SK-N-SH (cell line): ENCODE results near the gene ALOX15. TPM values are rescaled to one million over a fixed set of nuclear protein-coding genes. Genes with fewer than 3 reads are reported as not detected.
"Not testable (repeated sequence)": the region's sequence is repeated elsewhere in the genome, so short reads cannot be mapped to it uniquely, and the experiment has no call there.

Experiments
- CTCF ChIA-PET: fragments of 300-600, 350-600 bp; formaldehyde crosslinking; extraction: SDS; loops from one replicate; lab custom pipeline; 2021; lab: Yijun Ruan, JAX
- POLR2A ChIA-PET: fragments of 350-600 bp; sonication (Branson Sonifier 250); formaldehyde crosslinking; extraction: SDS; loops from one replicate; lab custom pipeline; 2020; ENCODE audit warnings: antibody characterized with exemption, inconsistent platforms; lab: Yijun Ruan, JAX
- DNase-seq: peaks from one replicate; pipeline ENCODE4 v3.0.0; 2012
- H2AFZ ChIP-seq: fragments of 200-600 bp; sonication (generic); 2 replicates; pipeline ENCODE4 v1.8.1; 2016; ENCODE audit warnings: antibody characterized with exemption, mild to moderate bottlenecking, low read depth
- H3F3A ChIP-seq: fragments of 200-600 bp; sonication (generic); replicated peaks from 2 replicates; pipeline ENCODE3; 2016; ENCODE audit warnings: antibody characterized with exemption, mild to moderate bottlenecking; ENCODE audit not compliant: insufficient read depth
- H3K27ac ChIP-seq, 2 experiments: fragments of 200-500 bp in 1 of 2; fragments of 200-600 bp in 1 of 2; sonication (Bioruptor generic) in 1 of 2; sonication (generic), shearing (Covaris generic) in 1 of 2; 2 replicates each; pipeline versions ENCODE4 v1.5.1 to v1.6.1; 2014 to 2016; ENCODE audit warnings: low read depth in 2 of 2, inconsistent platforms in 1 of 2, low read length in 1 of 2, mild to moderate bottlenecking in 1 of 2, mixed read lengths in 1 of 2
- H3K27me3 ChIP-seq: fragments of 200-600 bp; sonication (generic), shearing (Covaris generic); 2 replicates; pipeline ENCODE4 v1.6.1; 2016; ENCODE audit warnings: mixed run types; ENCODE audit not compliant: insufficient read depth
- H3K36me3 ChIP-seq, 2 experiments: fragments of 200-500 bp in 1 of 2; fragments of 200-600 bp in 1 of 2; sonication (Bioruptor generic) in 1 of 2; sonication (generic) in 1 of 2; replicated peaks in 1 of 2; 2 replicates each; pipeline versions ENCODE3 to v1.5.1; 2014 to 2016; ENCODE audit warnings: low read length in 1 of 2, mild to moderate bottlenecking in 1 of 2; ENCODE audit not compliant: insufficient read depth in 2 of 2, control insufficient read depth in 1 of 2
- H3K4me1 ChIP-seq, 2 experiments: fragments of 200-500 bp in 1 of 2; fragments of 200-600 bp in 1 of 2; sonication (Bioruptor generic) in 1 of 2; sonication (generic), shearing (Covaris generic) in 1 of 2; 2 replicates each; pipeline versions ENCODE4 v1.5.1 to v1.6.1; 2014 to 2016; ENCODE audit warnings: low read depth in 1 of 2, low read length in 1 of 2, mixed run types in 1 of 2; ENCODE audit not compliant: insufficient read depth in 2 of 2, control insufficient read depth in 1 of 2
- H3K4me2 ChIP-seq: fragments of 200-600 bp; sonication (generic), shearing (Covaris generic); 2 replicates; pipeline ENCODE4 v1.6.1; 2017; ENCODE audit warnings: mixed run types
- H3K4me3 ChIP-seq, 2 experiments: fragments of 200-500 bp in 1 of 2; fragments of 200-600 bp in 1 of 2; sonication (Bioruptor generic) in 1 of 2; sonication (generic), shearing (Covaris generic) in 1 of 2; 2 replicates each; pipeline versions ENCODE4 v1.5.1 to v1.8.1; 2014 to 2016; ENCODE audit warnings: low read depth in 2 of 2, inconsistent platforms in 1 of 2, low read length in 1 of 2, mild to moderate bottlenecking in 1 of 2, mixed read lengths in 1 of 2, moderate library complexity in 1 of 2
- H3K79me2 ChIP-seq: fragments of 200-600 bp; sonication (generic); 2 replicates; pipeline ENCODE4 v1.8.1; 2017; ENCODE audit warnings: mild to moderate bottlenecking; ENCODE audit not compliant: insufficient read depth
- H3K9ac ChIP-seq: fragments of 200-600 bp; sonication (generic); 2 replicates; pipeline ENCODE4 v1.6.1; 2017; ENCODE audit warnings: mixed run types
- H3K9me2 ChIP-seq: fragments of 200-600 bp; sonication (generic); 2 replicates; pipeline ENCODE4 v1.6.1; 2017; ENCODE audit warnings: mixed run types
- H3K9me3 ChIP-seq: fragments of 200-600 bp; sonication (generic); 2 replicates; pipeline ENCODE4 v1.6.1; 2017; ENCODE audit warnings: mixed run types, mild to moderate bottlenecking, moderate library complexity
- H4K20me1 ChIP-seq: fragments of 200-600 bp; sonication (generic); 2 replicates; pipeline ENCODE4 v1.6.1; 2017; ENCODE audit warnings: mild to moderate bottlenecking, mixed run types; ENCODE audit not compliant: insufficient read depth
- CTCF ChIP-seq: fragments of 200-600 bp; sonication (generic); IDR thresholded peaks from 2 replicates; pipeline ENCODE4 v1.6.1; 2017; ENCODE audit warnings: antibody characterized with exemption, mild to moderate bottlenecking, moderate library complexity
- EZH2phosphoT487 ChIP-seq: fragments of 200-600 bp; sonication (generic); IDR thresholded peaks from 2 replicates; pipeline ENCODE4 v1.6.1; 2017; ENCODE audit warnings: low read depth, mixed run types, mild to moderate bottlenecking, antibody characterized with exemption, moderate library complexity, borderline replicate concordance
- FOXJ3 ChIP-seq: sonication (generic); formaldehyde crosslinking; IDR thresholded peaks from 2 replicates; pipeline ENCODE4 v1.5.1; 2020; ENCODE audit warnings: mild to moderate bottlenecking, missing genetic modification reagents
- FOXM1 ChIP-seq: IDR thresholded peaks from 2 replicates; pipeline ENCODE4 v1.4.0; 2012; ENCODE audit warnings: low read depth, mild to moderate bottlenecking
- JUND ChIP-seq: IDR thresholded peaks from 2 replicates; pipeline ENCODE4 v1.4.0; 2012
- MXI1 ChIP-seq: IDR thresholded peaks from 2 replicates; pipeline ENCODE4 v1.6.1; 2012; ENCODE audit warnings: mild to moderate bottlenecking, low read depth, low read length, improper control_type of control experiment
- NFIC ChIP-seq: IDR thresholded peaks from 2 replicates; pipeline ENCODE4 v1.4.0; 2012; ENCODE audit warnings: borderline replicate concordance
- REST ChIP-seq: IDR thresholded peaks from 2 replicates; pipeline ENCODE4 v1.6.1; 2012; ENCODE audit warnings: mild to moderate bottlenecking, low read depth, low read length, moderate library complexity
- RFX5 ChIP-seq: IDR thresholded peaks from 2 replicates; pipeline ENCODE4 v1.6.1; 2012; ENCODE audit warnings: mild to moderate bottlenecking, improper control_type of control experiment, low read length
- TAF1 ChIP-seq: IDR thresholded peaks from 2 replicates; pipeline ENCODE4 v1.6.1; 2012; ENCODE audit warnings: low read depth, mild to moderate bottlenecking, low read length, moderate library complexity, borderline replicate concordance
- TCF12 ChIP-seq: IDR thresholded peaks from 2 replicates; pipeline ENCODE4 v1.4.0; 2012
- TEAD4 ChIP-seq: IDR thresholded peaks from 2 replicates; pipeline ENCODE4 v1.4.0; 2012; ENCODE audit warnings: mild to moderate bottlenecking, borderline replicate concordance; ENCODE audit not compliant: insufficient read depth
- USF1 ChIP-seq: IDR thresholded peaks from 2 replicates; pipeline ENCODE4 v1.4.0; 2012; ENCODE audit warnings: low read depth, borderline replicate concordance
- YY1 ChIP-seq: IDR thresholded peaks from 2 replicates; pipeline ENCODE4 v1.4.0; 2012; ENCODE audit warnings: low read depth, mild to moderate bottlenecking
- WGBS: methylation state at CpG from one replicate; pipeline ENCODE4 v1.1.6; 2017; ENCODE audit warnings: low lambda C conversion rate; 5-methylcytosine and 5-hydroxymethylcytosine counted together
- polyA plus RNA-seq, 3 experiments: library from polyadenylated mRNA; depleted of rRNA; stranded (reverse); fragments of >200 nt; gene quantifications; 2 replicates each; pipeline ENCODE4 v1.2.3, GENCODE V29; 2012
- TF ChIP-seq, protein P1 (sequence below): fragments of 150-350 bp; IDR thresholded peaks from 2 replicates; pipeline ENCODE4 v1.6.1; 2016; ENCODE audit warnings: mild to moderate bottlenecking, low read depth, low read length

Gene ALOX15
- polyA plus RNA-seq, 1 of the 3 experiments (the other 2 are of a cell fraction): not detected

DNA sequence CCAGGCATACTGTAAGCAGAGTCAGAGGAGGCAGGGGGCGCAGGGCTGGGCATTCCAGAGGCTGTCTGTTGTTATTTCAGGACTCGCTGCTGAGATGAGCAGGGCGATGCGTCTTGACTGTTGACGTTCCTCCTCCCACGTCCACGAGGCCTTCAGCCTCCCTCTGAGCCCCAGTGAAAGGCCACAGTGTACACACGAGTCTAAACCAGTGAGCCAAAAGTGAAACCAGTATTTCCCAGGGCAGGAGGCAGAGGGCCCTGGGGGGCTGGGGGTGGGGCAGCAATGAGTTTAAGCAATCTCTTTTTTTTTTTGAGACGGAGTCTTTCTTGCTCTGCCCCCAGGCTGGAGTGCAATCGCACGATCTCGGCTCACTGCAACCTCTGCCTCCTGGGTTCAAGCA is 35.7 kb downstream of the ALOX15 start:
- Histone ChIP-seq H3K9me3 (no peaks in the 10 kb centered on the region), H3K36me3 (no peaks in the 10 kb centered on the region), H3K9me2 (no peaks in the 10 kb centered on the region), H3F3A (no peaks in the 10 kb centered on the region), H2AFZ (no peak overlapping the region), H3K79me2 (no peaks in the 10 kb centered on the region), H3K27ac (no peak overlapping the region), H3K9ac (no peak overlapping the region), H3K4me2 (no peak overlapping the region), H3K4me1 (peaks cover 0 to 9% of the 10 kb centered on the region in 2 experiments; a peak in 1 of 4 replicates), H3K4me3 (no peak overlapping the region), H4K20me1 (no peaks in the 10 kb centered on the region), H3K27me3 (peaks cover 18% of the 10 kb centered on the region; the same call in 1 of the 2 replicates)
- POLR2A ChIA-PET: no interaction called here
- no peak for DNase-seq
- 88% methylated on average over 12 of the region's 12 CpGs for WGBS
- CTCF ChIA-PET: interaction anchor here (1.4 to 4.1 kb wide), 2 partner anchors 11 to 39 kb away, joined by 4 to 31 read pairs; no protein-coding TSS in a partner anchor
- TF ChIP-seq TEAD4: no peak
- no peak for TF ChIP-seq MXI1
- TF ChIP-seq USF1: no peak
- no peak for TF ChIP-seq RFX5
- no peak for TF ChIP-seq CTCF
- no peak for TF ChIP-seq FOXM1
- TF ChIP-seq, protein P1, sequence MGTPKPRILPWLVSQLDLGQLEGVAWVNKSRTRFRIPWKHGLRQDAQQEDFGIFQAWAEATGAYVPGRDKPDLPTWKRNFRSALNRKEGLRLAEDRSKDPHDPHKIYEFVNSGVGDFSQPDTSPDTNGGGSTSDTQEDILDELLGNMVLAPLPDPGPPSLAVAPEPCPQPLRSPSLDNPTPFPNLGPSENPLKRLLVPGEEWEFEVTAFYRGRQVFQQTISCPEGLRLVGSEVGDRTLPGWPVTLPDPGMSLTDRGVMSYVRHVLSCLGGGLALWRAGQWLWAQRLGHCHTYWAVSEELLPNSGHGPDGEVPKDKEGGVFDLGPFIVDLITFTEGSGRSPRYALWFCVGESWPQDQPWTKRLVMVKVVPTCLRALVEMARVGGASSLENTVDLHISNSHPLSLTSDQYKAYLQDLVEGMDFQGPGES: no peak
- TF ChIP-seq REST: no peak
- no peak for TF ChIP-seq YY1
- TF ChIP-seq TCF12: no peak
- no peak for TF ChIP-seq EZH2phosphoT487
- no peak for TF ChIP-seq JUND
- no peak for TF ChIP-seq NFIC
- TF ChIP-seq FOXJ3 (CRISPR knock-in tag): no peak
- no peak for TF ChIP-seq TAF1

DNA sequence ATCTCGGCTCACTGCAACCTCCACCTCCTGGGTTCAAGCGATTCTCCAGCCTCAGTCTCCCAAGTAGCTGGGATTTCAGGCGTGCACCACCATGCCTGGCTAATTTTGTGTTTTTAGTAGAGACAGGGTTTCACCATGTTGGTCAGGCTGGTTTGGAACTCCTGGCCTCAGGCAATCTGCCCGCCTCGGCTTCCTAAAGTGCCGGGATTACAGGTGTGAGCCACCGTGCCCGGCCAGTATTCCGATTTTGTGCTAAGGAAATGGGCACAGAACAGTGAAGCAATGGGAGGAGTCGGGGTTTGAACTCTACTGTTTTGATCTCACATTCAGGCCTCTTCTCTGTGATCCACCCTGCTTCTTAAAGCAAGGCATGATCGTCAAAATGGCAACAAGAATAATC is 36.7 kb downstream of the ALOX15 start:
- H4K20me1 ChIP-seq, H3K4me3 ChIP-seq, H3K36me3 ChIP-seq, H3K27ac ChIP-seq, H3K79me2 ChIP-seq, DNase-seq, H3F3A ChIP-seq, H3K4me2 ChIP-seq, POLR2A ChIA-PET, H3K9me3 ChIP-seq, H3K9ac ChIP-seq, H2AFZ ChIP-seq, H3K9me2 ChIP-seq: not testable (repeated sequence)
- peaks cover 0 to 17% of the 10 kb centered on the region in 2 experiments; a peak in 1 of 4 replicates for H3K4me1 ChIP-seq
- CTCF ChIA-PET: interaction anchor here (1.4 to 4.1 kb wide), 2 partner anchors 10 to 38 kb away, joined by 4 to 31 read pairs; no protein-coding TSS in a partner anchor
- peaks cover 13% of the 10 kb centered on the region; the same call in 1 of the 2 replicates for H3K27me3 ChIP-seq
- WGBS: 76% methylated on average over 9 of the region's 11 CpGs
